K562 (cell line): ENCODE results near the gene RNF141. TPM values are rescaled to one million over a fixed set of nuclear protein-coding genes. Genes with fewer than 3 reads are reported as not detected.

ENCODE experiments used
- ATAC-seq: fragments of 200-7000 bp; cut with Tn5 transposase; 3 replicates; pipeline ENCODE4 v1.9.1; 2020; ENCODE audit warnings: moderate library complexity
- BruUV-seq: library from RNA; stranded (reverse); fragments of 400-500 nt; replicated peaks from 2 replicates; lab custom pipeline; 2021; lab: Mats Ljungman, UMichigan
- CTCF ChIA-PET: fragments of 300-600 bp; formaldehyde crosslinking; extraction: SDS; loops from one replicate; lab custom pipeline; 2021; ENCODE audit warnings: low intra/inter-chr PET ratio; lab: Yijun Ruan, JAX
- POLR2A ChIA-PET: fragments of 300-600, 350-650 bp; sonication (Branson Sonifier 250); formaldehyde crosslinking; extraction: SDS; loops from one replicate; lab custom pipeline; 2021; ENCODE audit warnings: antibody characterized with exemption, inconsistent platforms; lab: Yijun Ruan, JAX
- DNase-seq, 4 experiments: peaks; one replicate each; pipeline versions ENCODE4 v3.0.0 to v3.0.0-alpha.2; 2011 to 2018; ENCODE audit warnings: low spot score in 3 of 4, mixed read lengths in 3 of 4; ENCODE audit errors: extremely low read depth in 1 of 4
- FAIRE-seq: peaks from 2 replicates; lab custom pipeline; 2011; peaks lifted over from hg19 to GRCh38; lab: Jason Lieb, UNC
- H2AFZ ChIP-seq: 2 replicates; pipeline ENCODE4 v1.6.0; 2011; ENCODE audit warnings: low read depth, low read length, control low read depth, inconsistent platforms
- H3K27ac ChIP-seq: fragments of 200-600 bp; 3 replicates; pipeline ENCODE4 v1.8.0; 2011; ENCODE audit warnings: low read depth, mild to moderate bottlenecking, control low read depth, inconsistent platforms, low read length, moderate library complexity, mixed read lengths; ENCODE audit errors: extremely low read depth
- H3K27me3 ChIP-seq, 2 experiments: fragments of 300-600 bp in 1 of 2; 2 replicates in 1 of 2; 3 replicates in 1 of 2; pipeline versions ENCODE4 v1.6.0 to v1.8.0; 2011; ENCODE audit warnings: inconsistent platforms in 2 of 2, low read length in 2 of 2, mild to moderate bottlenecking in 1 of 2, mixed read lengths in 1 of 2, moderate library complexity in 1 of 2; ENCODE audit not compliant: control insufficient read depth in 2 of 2, insufficient read depth in 2 of 2
- H3K36me3 ChIP-seq: fragments of 300-600 bp; 3 replicates; pipeline ENCODE4 v1.8.0; 2011; ENCODE audit warnings: mild to moderate bottlenecking, low read length, inconsistent platforms; ENCODE audit not compliant: control insufficient read depth, insufficient read depth
- H3K4me1 ChIP-seq, 2 experiments: fragments of 200-600 bp in 1 of 2; replicated peaks in 1 of 2; 2 replicates in 1 of 2; 3 replicates in 1 of 2; pipeline versions ENCODE4 v1.5.1 to v1.8.0; 2011; ENCODE audit warnings: inconsistent platforms in 2 of 2, low read length in 2 of 2, mild to moderate bottlenecking in 1 of 2, mixed read lengths in 1 of 2, moderate library complexity in 1 of 2; ENCODE audit not compliant: control insufficient read depth in 2 of 2, insufficient read depth in 2 of 2
- H3K4me2 ChIP-seq: 2 replicates; pipeline ENCODE4 v1.6.1; 2011; ENCODE audit warnings: low read length, control low read depth, inconsistent platforms, mixed read lengths; ENCODE audit not compliant: insufficient read depth
- H3K4me3 ChIP-seq: fragments of 200-600 bp; sonication (generic), shearing (Covaris generic); 2 replicates; pipeline ENCODE4 v1.5.1; 2016; ENCODE audit warnings: control low read depth, inconsistent platforms
- H3K79me2 ChIP-seq: fragments of 200-600 bp; 3 replicates; pipeline ENCODE4 v1.8.0; 2011; ENCODE audit warnings: low read length, inconsistent platforms; ENCODE audit not compliant: control insufficient read depth, insufficient read depth
- H3K9ac ChIP-seq, 2 experiments: 2 replicates each; pipeline versions ENCODE4 v1.6.0 to v1.6.1; 2011; ENCODE audit warnings: low read depth in 2 of 2, low read length in 2 of 2, control low read depth in 1 of 2, inconsistent platforms in 1 of 2, mild to moderate bottlenecking in 1 of 2, mixed read lengths in 1 of 2; ENCODE audit not compliant: insufficient read depth in 1 of 2
- H3K9me1 ChIP-seq: one replicate; pipeline ENCODE4 v1.6.0; 2011; ENCODE audit warnings: inconsistent platforms, mild to moderate bottlenecking, low read length, moderate library complexity; ENCODE audit not compliant: control insufficient read depth, insufficient read depth
- H3K9me3 ChIP-seq: replicated peaks from 2 replicates; pipeline ENCODE4 v1.5.1; 2011; ENCODE audit warnings: low read depth, low read length, inconsistent platforms; ENCODE audit not compliant: control insufficient read depth, insufficient read depth
- H4K20me1 ChIP-seq: replicated peaks from 2 replicates; pipeline ENCODE4 v1.6.1; 2011; ENCODE audit warnings: low read length, inconsistent platforms, mixed read lengths; ENCODE audit not compliant: control insufficient read depth, insufficient read depth
- ARID1B ChIP-seq: fragments of 450-650 bp; IDR thresholded peaks from 2 replicates; pipeline ENCODE4 v1.6.1; 2016; ENCODE audit warnings: antibody characterized with exemption, mild to moderate bottlenecking, inconsistent platforms
- BMI1 ChIP-seq: fragments of 150-350 bp; IDR thresholded peaks from 2 replicates; pipeline ENCODE4 v1.6.1; 2014; ENCODE audit warnings: low read length
- FOSL1 ChIP-seq: fragments of 200-800 bp; sonication (Bioruptor generic); conservative IDR thresholded peaks from 2 replicates; pipeline ENCODE4 v1.6.1; 2016; ENCODE audit warnings: missing genetic modification characterization, missing compliant biosample characterization
- JUND ChIP-seq, 2 experiments: IDR thresholded peaks; 2 replicates in 1 of 2; 3 replicates in 1 of 2; pipeline ENCODE4 v1.6.1; 2011; ENCODE audit warnings: borderline replicate concordance in 2 of 2, low read depth in 2 of 2, low read length in 2 of 2, improper control_type of control experiment in 1 of 2, missing biosample characterization in 1 of 2, missing genetic modification characterization in 1 of 2, missing genetic modification reagents in 1 of 2
- NR2C2 ChIP-seq, 2 experiments: fragments of 200-800 bp in 1 of 2; sonication (Bioruptor generic) in 1 of 2; sonication (generic) in 1 of 2; formaldehyde crosslinking in 1 of 2; IDR thresholded peaks; 2 replicates each; pipeline versions ENCODE4 v1.6.1 to v1.8.0; 2016 to 2022; ENCODE audit warnings: mild to moderate bottlenecking in 1 of 2, missing compliant biosample characterization in 1 of 2, missing genetic modification characterization in 1 of 2, missing genetic modification reagents in 1 of 2
- XRCC5 ChIP-seq: fragments of 200-400 bp; formaldehyde crosslinking; IDR thresholded peaks from 2 replicates; pipeline ENCODE4 v1.6.1; 2017; ENCODE audit warnings: low read depth, mild to moderate bottlenecking, low read length
- WGBS: fragments of 100-300 bp; shearing (Covaris generic); methylation state at CpG from one replicate; pipeline ENCODE4 v1.1.6; 2016; ENCODE audit warnings: low coverage, mixed read lengths; ENCODE audit not compliant: insufficient coverage; ENCODE audit errors: missing lambda C conversion rate; 5-methylcytosine and 5-hydroxymethylcytosine counted together
- in situ Hi-C: fragments of 300-500 bp; cut with MboI; formaldehyde crosslinking; loops from 4 replicates; pipeline ENCODE4 v1.15.0; 2018; ENCODE audit warnings: inconsistent platforms, mixed read lengths
- intact Hi-C: fragments of 100-400 bp; cut with micrococcal nuclease; formaldehyde crosslinking; loops from 2 replicates; pipeline ENCODE4 v1.14.2; 2022
- polyA plus RNA-seq, 8 experiments: library from polyadenylated mRNA; depleted of rRNA in 4 of 8; stranded (reverse) in 5 of 8; unstranded in 3 of 8; fragments of >200 nt; fragmentation: Nextera tagmentation in 2 of 8; fragmentation: Illumina TruSeq in 1 of 8; extraction: Ambion mirVana in 2 of 8; extraction: Trizol in 1 of 8; gene quantifications; 2 replicates each; pipeline versions ENCODE4 v1.2.1 to v1.2.3, GENCODE V29; 2011 to 2014; ENCODE audit warnings: inconsistent platforms in 1 of 8, missing spikeins in 1 of 8
- total RNA-seq, 7 experiments: library from RNA; depleted of rRNA in 6 of 7; stranded (reverse); fragments of >200 nt in 6 of 7; fragmentation: Illumina TruSeq in 2 of 7; extraction: Trizol in 2 of 7; gene quantifications; 2 replicates each; pipeline versions ENCODE4 v1.2.1 to v1.2.3, GENCODE V29; 2011 to 2021; ENCODE audit warnings: low replicate concordance in 1 of 7

The RNF141 gene
- total and polyA plus RNA-seq, 9 of the 15 experiments (the other 6 are each of a cell fraction or from before 2014, with no cell fraction given): 9.7 to 51.9 (median 18.9) TPM

GRCh38 chr11:10550503-10551289 lies 9.7 kb upstream of the RNF141 start:
- BruUV-seq: no TSS peak
- no peaks in the 10 kb centered on the region; a peak in 1 of 5 replicates for H3K4me1 ChIP-seq
- H3K36me3 ChIP-seq: no peaks in the 10 kb centered on the region
- no peak overlapping the region for H3K4me2 ChIP-seq
- CTCF ChIA-PET: no interaction called here
- H3K4me3 ChIP-seq: no peak overlapping the region
- 32% methylated on average over 3 of the region's 3 CpGs for WGBS
- no peak overlapping the region for H3K27ac ChIP-seq
- no peak overlapping the region for H3K9ac ChIP-seq
- ATAC-seq (no peak), DNase-seq (no peak), FAIRE-seq (no peak)
- H3K27me3 ChIP-seq: no peaks in the 10 kb centered on the region
- intact Hi-C loops (no loop called here), in situ Hi-C loops (no loop called here)
- H3K79me2 ChIP-seq: no peaks in the 10 kb centered on the region
- H4K20me1 ChIP-seq: no peaks in the 10 kb centered on the region
- no peak overlapping the region; the same call in 1 of the 2 replicates for H2AFZ ChIP-seq
- TF ChIP-seq NR2C2 (CRISPR knock-in tag; IDR thresholded peaks at IDR 0.05): no peak
- 0 out of 2 replicates have a peak, but pooled peaks have one; percentile 36 for TF ChIP-seq NR2C2 (tag; IDR thresholded peaks at IDR 0.05)
- TF ChIP-seq XRCC5: no peak
- 0 out of 2 replicates have a peak, but pooled peaks have one; percentile 34 for TF ChIP-seq JUND (IDR thresholded peaks at IDR 0.05; ENCODE audit: borderline replicate concordance, low read depth, low read length)
- no peak for TF ChIP-seq JUND (tag; IDR thresholded peaks at IDR 0.05; ENCODE audit: borderline replicate concordance, low read depth, low read length)
- TF ChIP-seq FOSL1 (tag): peak; percentile 94
- TF ChIP-seq ARID1B: peak; percentile 17; the same call in 1 of the 2 replicates
- TF ChIP-seq BMI1: no peak
- H3K9me3 ChIP-seq: no peaks in the 10 kb centered on the region
- POLR2A ChIA-PET: interaction anchor here (1.3 kb wide), 1 partner anchor 15 kb away, joined by 3 read pairs; no protein-coding TSS in a partner anchor
- H3K9me1 ChIP-seq: no peaks in the 10 kb centered on the region
